ENCODE measurements around the gene RNPEP.
"Not testable (repeated sequence)": the region's sequence is repeated elsewhere in the genome, so short reads cannot be mapped to it uniquely, and the experiment has no call there.

Gene RNPEP

GRCh38 chr1:202054673-202055072 is 72.2 kb downstream of the RNPEP start:
- H3K9ac ChIP-seq (ENCODE audit: low read length); H3K36me3 ChIP-seq (ENCODE audit: control insufficient read depth, insufficient read depth, low read length); H3K4me3 ChIP-seq (ENCODE audit: low read length); H3K9me3 ChIP-seq (ENCODE audit: control insufficient read depth, low read length); H3K27me3 ChIP-seq (ENCODE audit: control insufficient read depth, insufficient read depth, low read length): not testable (repeated sequence)
- peaks cover 38% of the 10 kb centered on the region for H3K4me1 ChIP-seq (ENCODE audit: control insufficient read depth, insufficient read depth, low read length)

All from mucosa of stomach (tissue), 1 donor.